ENCODE measurements around the gene PCOLCE2.

The PCOLCE2 gene, protein sequence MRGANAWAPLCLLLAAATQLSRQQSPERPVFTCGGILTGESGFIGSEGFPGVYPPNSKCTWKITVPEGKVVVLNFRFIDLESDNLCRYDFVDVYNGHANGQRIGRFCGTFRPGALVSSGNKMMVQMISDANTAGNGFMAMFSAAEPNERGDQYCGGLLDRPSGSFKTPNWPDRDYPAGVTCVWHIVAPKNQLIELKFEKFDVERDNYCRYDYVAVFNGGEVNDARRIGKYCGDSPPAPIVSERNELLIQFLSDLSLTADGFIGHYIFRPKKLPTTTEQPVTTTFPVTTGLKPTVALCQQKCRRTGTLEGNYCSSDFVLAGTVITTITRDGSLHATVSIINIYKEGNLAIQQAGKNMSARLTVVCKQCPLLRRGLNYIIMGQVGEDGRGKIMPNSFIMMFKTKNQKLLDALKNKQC

DNA sequence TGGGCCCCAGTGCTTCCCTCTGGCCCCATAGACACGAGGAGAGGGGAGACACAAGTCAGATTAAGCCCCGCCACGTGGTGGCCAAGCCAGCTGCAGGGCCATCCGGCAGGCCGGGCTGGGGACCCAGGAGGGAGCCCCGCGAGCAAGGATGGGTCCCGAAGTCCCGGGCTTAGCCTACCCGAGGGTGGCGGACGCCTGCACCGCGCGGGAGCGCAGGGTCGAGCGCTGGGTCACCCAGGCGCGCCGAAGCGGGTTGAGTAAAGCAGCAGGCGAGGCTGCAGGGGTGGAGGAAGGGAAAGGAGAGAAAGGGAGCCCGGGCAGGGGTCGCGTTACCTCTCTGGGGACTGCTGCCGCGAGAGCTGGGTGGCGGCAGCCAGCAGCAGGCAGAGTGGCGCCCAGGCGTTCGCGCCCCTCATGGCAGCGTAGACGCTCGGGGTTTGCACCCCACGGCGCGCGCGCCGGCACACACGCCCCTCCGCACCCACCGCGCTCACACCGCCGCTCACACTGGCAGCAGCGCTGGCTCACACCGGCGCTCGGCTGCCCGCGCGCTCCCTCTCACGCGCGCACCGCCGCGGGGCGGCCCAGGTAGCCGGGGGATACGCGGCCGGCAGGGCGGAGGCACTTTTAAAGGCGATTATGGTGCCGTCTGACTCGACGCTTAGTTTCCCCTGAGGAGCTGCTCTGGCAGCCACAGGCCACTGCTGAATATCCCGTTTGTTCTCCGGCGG is at the start of gene PCOLCE2:
PCOLCE2 (minus strand) TSS at position 603 of the 731 bp plus-strand sequence; CDS start at position 416, 187 bp downstream.
- DNase-seq: peak; percentile 22

DNA sequence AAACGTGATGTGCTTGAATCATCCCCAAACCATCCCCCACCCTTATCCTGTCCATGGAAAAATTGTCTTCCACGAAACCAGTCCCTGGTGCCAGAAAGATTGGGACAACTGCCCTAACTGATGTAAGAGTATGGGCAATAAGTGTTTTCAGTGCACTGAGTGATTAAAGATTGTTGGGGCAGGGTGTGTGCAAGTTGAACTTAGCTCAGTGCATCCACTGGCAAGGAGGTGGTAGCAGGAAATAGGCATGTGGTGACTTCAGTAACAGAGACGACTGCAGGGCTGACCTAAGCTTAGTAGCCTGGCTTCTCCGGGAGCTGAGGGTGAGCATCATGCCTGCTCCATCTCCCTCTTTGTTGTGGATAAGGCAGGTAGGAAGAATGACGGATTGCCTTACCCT is 47.1 kb upstream of the PCOLCE2 start:
- DNase-seq: no peak

DNA sequence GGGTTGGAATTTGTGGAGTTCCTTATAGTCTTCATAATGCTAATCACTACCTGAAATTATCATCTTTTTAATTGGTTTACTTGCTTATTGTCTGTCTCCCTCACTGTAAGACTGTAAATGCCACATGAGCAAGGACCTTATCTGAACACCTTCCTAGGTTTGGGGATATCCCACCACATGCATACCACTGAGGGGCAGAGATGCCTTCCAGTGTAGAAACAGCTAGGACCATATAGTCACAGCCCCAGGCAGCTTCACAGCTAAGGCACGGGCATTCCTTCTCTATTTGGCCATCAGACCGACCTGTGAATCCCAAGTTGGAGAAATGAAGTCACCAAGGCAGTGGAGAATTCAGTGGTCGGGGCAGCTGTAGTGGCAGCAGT is 46.0 kb upstream of the PCOLCE2 start:
- no peak for DNase-seq

DNA sequence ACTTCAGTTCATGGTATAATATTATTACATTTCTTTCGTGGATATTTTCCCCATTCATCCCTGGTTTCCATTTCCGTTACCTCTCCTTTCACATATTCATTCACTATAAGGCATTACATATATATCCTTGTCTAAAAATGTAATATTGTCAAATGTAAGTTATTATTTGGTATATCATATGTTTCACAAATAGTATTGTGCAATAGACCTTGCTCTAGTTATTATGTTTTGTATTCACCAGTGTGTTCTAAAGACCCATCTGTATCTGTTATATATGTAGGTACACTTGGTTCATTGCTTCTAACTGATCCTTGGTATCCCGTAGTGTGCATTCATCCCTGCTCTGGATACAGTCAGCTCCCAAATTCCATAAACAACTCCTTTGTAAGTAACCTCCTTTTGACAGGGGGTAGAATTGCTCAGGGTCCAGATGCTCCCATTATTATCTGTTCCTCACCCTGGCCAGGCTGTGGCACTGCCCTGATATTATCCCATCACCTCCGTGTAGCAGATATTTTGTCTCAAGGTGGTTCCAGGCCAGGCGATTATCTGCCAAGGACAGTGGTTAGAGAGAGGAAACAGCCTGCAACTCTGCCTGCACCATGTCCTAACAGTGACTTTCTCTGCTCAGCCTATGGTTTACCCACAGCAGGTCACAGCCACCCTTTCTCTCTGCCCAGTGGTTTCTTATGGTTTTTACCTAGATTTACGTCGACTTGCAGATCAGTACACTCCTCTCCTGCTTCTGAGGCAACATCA is 45.4 kb upstream of the PCOLCE2 start:
- no peak for DNase-seq

DNA sequence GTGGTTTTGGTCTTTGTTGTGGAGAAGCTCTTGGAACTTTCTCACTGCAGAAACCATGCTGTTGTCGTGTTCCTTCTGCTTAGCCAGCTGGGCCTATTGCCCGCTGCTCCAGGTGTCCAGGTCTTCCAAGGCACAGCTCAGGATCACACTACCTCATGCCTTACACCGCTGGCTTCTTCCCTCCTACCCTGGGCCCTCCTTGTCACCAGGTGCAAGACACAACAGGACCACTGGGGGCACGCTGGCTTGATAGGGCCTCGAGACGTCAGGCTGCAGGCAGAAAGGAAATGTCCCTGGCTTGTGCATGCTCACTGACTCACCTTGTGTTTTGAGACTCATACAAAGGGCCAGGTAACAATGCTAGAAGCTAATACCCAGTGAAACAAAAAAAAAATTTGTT is 42.3 kb upstream of the PCOLCE2 start:
- no peak for DNase-seq

DNA sequence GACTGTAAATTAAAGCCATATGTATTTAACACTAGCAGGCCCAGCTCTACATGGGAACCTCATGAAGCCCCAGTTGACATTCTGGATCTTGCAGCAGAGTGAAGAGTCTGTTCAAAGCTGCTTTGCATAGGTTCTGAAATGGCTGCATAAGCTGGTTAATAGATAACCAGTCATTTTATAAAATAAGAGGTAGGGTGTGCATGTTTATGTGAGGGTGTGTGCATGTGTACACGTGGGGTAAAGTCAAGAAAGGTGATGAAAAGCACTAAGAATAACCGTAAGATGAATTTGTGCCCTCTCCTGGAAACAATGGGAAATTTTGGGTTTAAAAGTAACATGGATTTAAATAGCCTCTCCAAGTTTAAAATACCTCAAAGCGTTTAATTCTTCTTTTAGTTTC is 41.6 kb upstream of the PCOLCE2 start:
- DNase-seq: no peak

DNA sequence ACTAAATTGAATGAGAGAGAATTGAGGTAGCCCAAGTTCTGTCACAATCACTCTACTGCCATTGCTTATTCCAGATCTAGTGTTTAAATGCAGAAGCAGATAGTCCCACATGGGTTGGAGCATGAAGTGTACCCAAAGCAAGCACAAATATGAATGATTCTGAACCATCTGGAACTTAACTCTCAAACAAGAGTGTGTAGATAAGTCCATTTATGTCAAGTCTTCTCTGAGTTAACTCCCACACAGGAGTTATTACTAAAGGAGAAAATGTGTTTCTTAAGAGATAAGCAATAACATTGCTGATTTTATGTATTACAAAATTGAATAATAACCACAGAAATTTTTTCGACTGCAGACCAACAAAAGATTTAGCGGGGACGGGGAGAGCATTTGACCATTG is 41.0 kb upstream of the PCOLCE2 start:
- no peak for DNase-seq

DNA sequence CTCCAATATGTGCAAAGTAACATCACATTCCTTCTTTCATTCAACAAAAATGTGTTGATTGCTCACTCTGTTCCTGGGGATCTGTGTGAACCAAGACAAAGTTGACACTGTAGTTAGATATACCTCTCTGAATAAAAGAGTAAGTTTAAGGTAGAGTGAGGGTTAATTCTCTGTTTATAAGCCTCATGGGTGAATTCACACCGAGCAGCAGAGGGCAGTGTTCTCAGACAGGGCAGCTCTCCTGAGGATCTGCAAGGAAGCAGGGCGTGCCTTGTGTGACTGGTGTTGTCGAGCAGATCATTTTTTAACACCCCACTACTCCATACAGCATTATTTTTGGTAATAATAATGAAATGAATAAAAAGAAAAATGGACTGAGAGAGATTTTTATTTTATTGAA is 40.2 kb upstream of the PCOLCE2 start:
- peak; percentile 68 for DNase-seq

DNA sequence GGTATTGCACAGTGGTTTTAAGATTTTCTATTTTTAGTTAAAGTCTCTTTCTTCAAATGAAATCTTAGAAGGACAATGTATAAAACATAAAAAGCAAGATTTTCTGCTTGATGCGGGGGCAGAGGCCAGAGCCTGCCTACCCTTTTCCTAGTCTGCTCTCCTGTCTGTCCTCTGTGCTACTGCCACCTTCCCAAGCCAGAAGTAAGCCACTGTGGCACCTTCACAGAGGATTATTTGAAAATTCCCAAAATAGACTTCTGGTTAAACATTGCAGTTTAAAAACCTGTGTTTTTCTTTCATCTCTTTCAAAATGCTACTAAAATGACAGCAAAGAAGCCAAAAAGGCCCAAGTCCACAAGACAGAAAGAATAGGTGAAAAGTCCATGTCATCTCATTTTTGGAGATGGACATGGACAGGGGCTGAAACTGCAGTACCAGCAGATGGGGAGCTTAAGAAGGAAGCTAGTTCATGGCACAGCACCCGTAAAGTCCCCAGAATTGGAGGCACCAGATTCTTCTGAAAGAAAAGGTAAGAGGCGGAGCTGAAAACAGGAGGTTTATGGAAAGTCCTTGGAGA is 37.6 kb upstream of the PCOLCE2 start:
- DNase-seq: no peak

DNA sequence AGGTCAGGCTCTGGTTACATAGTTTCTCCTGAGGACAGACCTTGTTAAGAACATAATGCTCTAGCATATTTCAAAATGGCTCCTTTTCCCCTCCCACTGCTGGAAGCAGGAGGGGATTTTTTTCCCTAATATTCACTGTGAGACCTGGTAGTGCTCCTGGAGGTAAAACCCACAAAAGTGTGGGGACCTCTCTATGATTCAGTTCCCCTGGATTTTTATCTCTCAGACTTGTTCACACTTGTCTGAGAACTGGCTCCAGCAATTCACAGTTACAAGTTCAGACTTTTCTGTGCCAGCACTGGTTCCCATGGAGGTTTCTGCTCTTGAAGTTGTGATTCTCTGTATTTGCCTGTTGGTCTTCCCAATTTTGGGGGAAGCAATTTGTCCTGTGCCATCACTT is 36.3 kb upstream of the PCOLCE2 start:
- DNase-seq: no peak

DNA sequence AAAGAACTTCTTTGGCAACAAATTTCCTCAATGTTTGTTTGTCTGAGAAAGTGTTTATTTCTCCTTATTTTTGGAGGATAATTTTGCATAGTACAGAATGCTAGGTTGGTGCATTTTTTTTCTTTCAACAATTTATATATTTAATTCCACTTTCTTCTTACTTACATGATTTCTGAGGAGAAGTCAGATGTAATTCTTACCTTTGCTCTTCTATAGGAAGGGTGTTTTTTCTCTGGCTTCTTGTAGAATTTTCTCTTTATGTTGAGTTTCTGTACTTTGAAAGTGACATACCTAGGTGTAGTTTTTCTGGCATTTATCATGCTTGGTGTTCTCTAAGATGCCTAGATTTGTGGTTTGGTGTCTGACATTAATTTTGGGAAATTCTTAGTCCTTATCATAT is 34.8 kb upstream of the PCOLCE2 start:
- DNase-seq: no peak

DNA sequence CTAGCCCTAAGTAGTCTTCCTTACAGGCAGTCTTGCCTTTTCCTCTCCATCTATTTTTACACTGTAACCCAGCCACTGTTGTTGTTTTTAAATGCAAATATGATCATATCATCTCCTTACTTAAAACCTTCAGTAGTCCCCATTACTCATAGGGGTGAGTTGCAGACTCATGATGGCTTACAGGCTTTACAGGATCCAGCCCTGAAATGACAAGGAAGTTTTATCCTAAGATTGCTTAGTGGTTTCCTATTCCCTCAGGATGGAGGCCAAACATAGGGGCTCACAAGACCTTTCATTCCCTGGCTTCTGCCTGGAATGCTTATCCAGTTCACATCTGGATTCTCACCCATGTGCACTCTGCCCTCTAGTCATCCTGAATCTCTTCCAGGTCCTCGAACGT is 27.7 kb upstream of the PCOLCE2 start:
- DNase-seq: no peak

DNA sequence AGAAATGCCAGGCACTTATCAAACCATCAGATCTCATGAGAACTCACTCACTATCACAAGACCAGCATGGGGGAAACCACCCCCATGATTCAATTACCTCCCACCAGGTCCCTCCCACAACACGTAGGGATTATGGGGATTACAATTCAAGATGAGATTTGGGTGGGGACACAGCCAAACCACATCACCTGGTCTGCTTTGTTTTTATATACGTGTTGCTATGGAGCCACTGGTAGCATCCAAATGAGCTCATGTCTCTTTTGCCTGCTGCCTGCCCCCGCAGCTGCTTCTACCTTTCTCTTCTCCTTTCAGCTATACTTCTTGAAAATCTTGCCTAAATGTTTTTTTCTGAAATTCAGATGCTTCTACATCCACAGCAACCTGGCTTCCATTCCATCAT is 26.8 kb upstream of the PCOLCE2 start:
- DNase-seq: no peak

DNA sequence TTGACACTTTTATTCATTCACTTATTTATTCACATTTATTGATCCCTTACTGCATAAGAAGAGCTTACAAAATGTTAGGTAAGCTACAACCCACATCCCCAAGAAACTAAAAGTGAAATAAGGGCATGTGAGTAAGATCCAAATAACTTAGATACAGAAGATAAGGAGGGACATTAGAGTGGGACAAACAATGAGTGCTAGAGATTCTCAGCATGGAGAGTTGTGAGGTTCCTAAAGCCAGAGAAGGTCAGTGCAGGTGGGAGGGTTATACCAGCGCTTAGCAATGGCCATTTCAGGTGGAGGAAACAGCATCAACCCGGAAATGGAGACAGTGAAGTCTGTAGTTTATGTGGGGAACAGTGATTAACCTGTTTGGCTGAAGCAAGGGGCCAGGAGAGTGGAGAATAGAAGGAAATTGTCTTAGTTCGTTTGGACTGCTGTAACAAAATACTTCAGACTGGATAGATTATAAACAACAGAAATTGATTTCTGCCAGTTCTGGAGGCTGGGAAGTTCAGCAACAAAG is 25.5 kb upstream of the PCOLCE2 start:
- no peak for DNase-seq

DNA sequence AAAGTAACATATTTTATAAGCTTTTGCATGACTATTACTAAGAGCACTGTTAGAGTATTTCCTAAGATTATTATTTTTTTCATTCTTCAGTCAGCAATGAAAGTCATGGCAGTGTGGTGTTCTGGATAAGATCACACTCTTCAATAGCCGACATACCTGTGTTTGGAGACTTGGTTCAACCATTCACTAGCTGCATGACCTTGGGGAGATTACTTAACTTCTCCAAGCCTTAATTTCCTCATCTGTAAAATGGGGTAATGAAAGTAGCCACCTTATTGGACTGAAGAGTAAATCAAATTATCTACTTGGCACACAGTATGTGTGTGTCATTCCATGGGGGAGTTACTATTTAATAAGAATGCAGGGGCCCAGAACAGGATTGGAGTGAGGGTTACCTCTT is 24.5 kb upstream of the PCOLCE2 start:
- no peak for DNase-seq

DNA sequence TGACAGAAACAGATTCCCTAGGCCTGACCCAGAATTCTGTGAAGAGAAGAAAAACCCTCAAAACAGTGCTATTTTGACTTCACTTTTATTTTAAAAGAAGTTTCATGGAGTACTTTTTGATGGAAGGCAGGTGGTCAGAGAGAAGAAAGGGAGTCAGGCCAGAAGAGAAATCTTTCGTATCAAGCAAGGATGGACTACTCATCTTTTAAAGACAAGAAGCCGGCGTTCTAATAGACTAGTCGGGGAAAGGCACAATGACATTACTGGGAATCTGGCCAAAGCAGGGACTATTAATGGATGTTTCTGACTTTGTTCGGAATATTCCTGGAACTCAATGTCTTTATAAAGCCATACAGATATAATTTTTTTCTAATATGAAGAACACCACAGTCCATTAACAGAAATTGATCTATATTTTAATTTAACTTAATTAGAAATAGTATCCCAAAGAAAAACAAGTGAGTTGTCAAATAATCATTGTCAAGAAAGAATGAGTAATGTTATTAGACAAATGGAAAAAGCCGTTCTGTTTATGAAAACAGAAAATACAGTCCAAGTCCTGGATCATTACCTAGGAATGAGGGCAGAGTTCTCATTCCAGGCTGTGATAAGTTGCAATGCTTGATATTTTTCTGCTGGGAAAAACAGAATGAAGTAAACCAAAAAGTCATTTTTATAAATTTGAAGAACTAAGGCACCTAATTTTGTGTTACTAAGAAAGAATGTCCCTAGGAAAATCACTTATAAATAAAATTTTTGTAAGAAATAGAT is 23.7 kb upstream of the PCOLCE2 start:
- DNase-seq: no peak

DNA sequence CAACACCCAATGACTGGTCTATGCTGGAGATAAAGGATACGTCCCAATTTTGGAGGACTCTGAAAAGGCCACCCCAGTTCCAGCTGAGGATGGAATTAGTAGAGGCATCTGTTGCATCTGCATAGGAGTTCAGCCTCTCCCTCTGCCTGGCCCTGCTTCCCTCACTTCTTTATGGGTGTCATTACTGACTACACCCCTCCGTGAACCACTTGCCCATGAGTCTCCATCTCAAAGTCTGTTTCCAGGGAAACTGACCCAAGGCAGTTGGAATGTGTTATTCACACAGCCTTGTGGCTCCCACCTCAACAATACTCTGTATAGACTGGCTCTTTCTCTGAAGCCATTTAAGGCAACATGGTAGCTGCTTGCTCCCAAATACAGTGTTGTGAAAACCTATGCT is 21.4 kb upstream of the PCOLCE2 start:
- no peak for DNase-seq

DNA sequence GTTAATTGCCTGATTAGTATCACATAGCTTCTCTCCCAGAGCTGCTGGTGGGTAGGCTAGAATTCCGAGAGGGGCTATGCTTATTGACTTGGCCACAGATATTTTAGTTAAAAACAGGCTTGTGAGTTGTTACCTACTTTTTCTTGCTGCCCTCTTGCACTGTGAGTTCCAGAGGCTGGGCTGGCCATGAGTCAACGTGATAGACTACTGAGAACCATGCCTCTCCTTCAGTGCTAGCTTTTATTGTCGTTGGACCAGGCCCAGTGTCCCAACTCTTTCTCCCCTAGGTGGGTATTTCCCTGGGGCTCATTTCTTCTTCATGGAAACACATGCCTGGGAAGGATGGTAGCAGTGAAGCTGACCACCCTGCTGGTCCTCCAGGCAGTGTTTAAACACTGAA is 20.4 kb upstream of the PCOLCE2 start:
- no peak for DNase-seq

DNA sequence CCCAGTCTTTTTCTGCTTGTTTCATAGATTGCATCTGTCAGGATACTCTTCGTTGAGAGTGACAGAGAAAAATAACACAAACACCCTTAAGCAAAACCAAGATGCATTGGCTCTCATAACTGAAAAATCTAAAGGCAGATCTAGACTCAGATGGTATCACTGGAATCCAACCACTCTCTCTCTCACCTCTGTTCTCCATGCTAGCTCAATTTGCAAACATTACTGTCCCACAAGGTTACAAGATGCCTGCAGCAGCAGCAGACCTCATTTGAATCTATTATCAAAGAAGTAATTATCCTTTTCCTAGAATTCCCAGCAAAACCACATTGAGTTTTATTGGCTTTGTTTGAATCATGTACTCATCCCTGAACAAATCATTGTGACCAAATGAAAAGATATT is 19.1 kb upstream of the PCOLCE2 start:
- no peak for DNase-seq

DNA sequence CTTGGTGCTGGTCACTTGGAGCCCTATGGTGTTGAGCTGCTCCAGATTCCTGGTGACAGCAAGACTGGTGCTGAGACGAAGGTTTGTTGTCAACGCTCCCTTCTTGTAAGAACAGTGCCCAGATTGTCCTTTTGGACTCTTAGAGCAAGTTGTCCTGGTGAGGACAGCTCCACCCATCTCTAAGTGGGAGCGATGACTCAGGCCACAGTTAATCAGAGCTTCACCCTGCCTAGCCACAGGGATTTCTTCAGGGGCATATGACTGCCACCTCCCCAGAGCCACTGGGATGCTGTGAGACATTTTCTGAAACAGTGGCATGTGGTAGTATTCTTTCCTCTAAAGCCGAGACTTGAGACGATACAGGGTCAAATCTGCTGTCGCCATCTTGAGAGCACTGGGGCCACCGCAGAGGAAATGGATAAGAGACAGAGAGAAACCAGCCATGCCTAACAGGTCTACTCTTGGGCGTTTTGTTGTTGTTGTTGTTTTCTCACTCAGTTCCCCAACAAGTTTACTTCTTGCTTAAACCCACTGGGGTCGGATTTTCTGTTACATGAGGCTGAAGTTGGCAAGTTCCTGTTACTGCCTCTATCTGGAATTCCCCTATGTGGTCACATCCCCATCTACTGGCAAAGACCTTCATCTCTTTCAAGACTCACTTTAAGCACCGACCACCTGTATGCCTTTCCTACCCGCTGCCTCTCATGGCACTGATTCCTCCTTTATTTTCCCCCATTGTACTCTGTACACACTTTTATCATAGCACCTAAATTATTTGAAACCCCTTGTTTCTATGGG is 16.0 kb upstream of the PCOLCE2 start:
- peak; percentile 17 for DNase-seq

DNA sequence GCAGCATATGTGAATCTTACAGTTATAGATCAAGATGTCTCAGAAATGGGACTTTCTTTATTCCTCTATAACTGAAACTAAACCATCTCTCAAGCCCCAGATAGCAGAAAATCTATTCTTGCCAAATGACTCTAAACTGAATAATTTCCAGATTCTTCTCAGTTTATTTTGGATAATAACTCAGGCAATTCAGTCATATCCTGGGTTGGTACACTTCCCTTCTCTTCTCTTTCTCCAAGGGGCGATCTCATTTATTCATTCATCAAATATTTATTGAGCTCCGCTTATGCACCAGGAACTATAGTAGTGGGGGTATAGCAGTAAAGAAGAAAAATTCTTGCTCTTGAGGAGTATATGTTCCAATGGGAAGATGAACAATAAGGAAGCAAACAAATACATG is 13.5 kb upstream of the PCOLCE2 start:
- no peak for DNase-seq

Measured in activated CD4-positive, alpha-beta T cell treated with anti-CD3 and anti-CD28 coated beads, Interleukin-2, Interleukin-6, amounts not matched to agents 100 ng/mL and 50 ng/mL, durations not matched to agents 16 hours and 8 hours (primary cell).